HG03558 (cell line): ENCODE results near the gene ROMO1.
"Not testable (repeated sequence)": the region's sequence is repeated elsewhere in the genome, so short reads cannot be mapped to it uniquely, and the experiment has no call there.

Experiments
- ATAC-seq: cut with Tn5 transposase; IDR thresholded peaks from one replicate; pipeline ENCODE4 v1.9.1; 2021; ENCODE audit warnings: moderate number of reproducible peaks; ENCODE audit not compliant: unreplicated experiment; ENCODE audit errors: extremely low read depth

Gene ROMO1

GRCh38 chr20:35744492-35744841 is 45.3 kb downstream of the ROMO1 start:
- not testable (repeated sequence) for ATAC-seq
